ENCODE measurements around the gene TGM2. TPM values are rescaled to one million over a fixed set of nuclear protein-coding genes. Genes with fewer than 3 reads are reported as not detected.
A peak's percentile ranks its signal among the peaks of the same experiment; 100 is the strongest.

Gene TGM2
- total and polyA plus RNA-seq, 9 of the 15 experiments (the other 6 are each of a cell fraction or from before 2014, with no cell fraction given), result 5.5 to 78.5 (median 37.6) TPM

- TF ChIP-seq FOXO4 (CRISPR knock-in tag; IDR thresholded peaks at IDR 0.05), result no peak
- TF ChIP-seq GATA2 (CRISPR knock-in tag; IDR thresholded peaks at IDR 0.05), result peak; percentile 92
- no peak for TF ChIP-seq ZNF174 (CRISPR knock-in tag; IDR thresholded peaks at IDR 0.05)
- 0 out of 2 replicates have a peak, but pooled peaks have one; percentile 27 for TF ChIP-seq TSHZ1 (CRISPR knock-in tag; IDR thresholded peaks at IDR 0.05)
- TF ChIP-seq SMAD4 (CRISPR knock-in tag; conservative IDR thresholded peaks at IDR 0.05), result peak; percentile 94
- TF ChIP-seq KDM1A (IDR thresholded peaks at IDR 0.05), result peak; percentile 90 to 91
- 0 out of 4 replicates have a peak, but pooled peaks of 1 of the 2 experiments have one; percentile 24 for TF ChIP-seq NONO (IDR thresholded peaks at IDR 0.05; ENCODE audit: low read depth in 2 of 2, low read length in 1 of 2)
- peak; percentile 86 for TF ChIP-seq ETV1 (tag; conservative IDR thresholded peaks at IDR 0.05; ENCODE audit: low read depth)
- TF ChIP-seq CXXC5 (CRISPR knock-in tag; IDR thresholded peaks at IDR 0.05), result peak; percentile 79
- 0 out of 2 replicates have a peak, but pooled peaks have one; percentile 37 for TF ChIP-seq PHF21A (IDR thresholded peaks at IDR 0.05; ENCODE audit: borderline replicate concordance, low read depth)
- TF ChIP-seq PTBP1 (IDR thresholded peaks at IDR 0.05; ENCODE audit: low read depth, low read length), result no peak
- TF ChIP-seq RB1 (IDR thresholded peaks at IDR 0.05; ENCODE audit: low read depth), result 0 out of 2 replicates have a peak, but pooled peaks have one; percentile 16
- no peak; the same call in none of the 2 replicates for TF ChIP-seq MYC (IDR thresholded peaks at IDR 0.05; ENCODE audit: low read depth, low read length)
- TF ChIP-seq MYC (CRISPR knock-in tag; IDR thresholded peaks at IDR 0.05; ENCODE audit: borderline replicate concordance, low read depth), result peak; percentile 40; the same call in 1 of the 2 replicates
- peak; percentile 82 to 97; a peak in 3 of 4 replicates for TF ChIP-seq RCOR1 (IDR thresholded peaks at IDR 0.05; ENCODE audit: borderline replicate concordance in 1 of 2, low read depth in 2 of 2, low read length in 2 of 2)
- TF ChIP-seq MCM2 (IDR thresholded peaks at IDR 0.05; ENCODE audit: low read depth), result no peak
- TF ChIP-seq HSF4 (CRISPR knock-in tag; IDR thresholded peaks at IDR 0.05; ENCODE audit: borderline replicate concordance), result peak; percentile 80; the same call in 1 of the 2 replicates
- peak; percentile 44 for TF ChIP-seq ETS2 (tag; IDR thresholded peaks at IDR 0.05; ENCODE audit: borderline replicate concordance, poor library complexity, severe bottlenecking)
- no peak; the same call in 1 of the 2 replicates for TF ChIP-seq ZNF589 (CRISPR knock-in tag; IDR thresholded peaks at IDR 0.05; ENCODE audit: low read depth)
- no peak for TF ChIP-seq RBM39 (optimal IDR thresholded peaks at IDR 0.05; ENCODE audit: low read depth, low read length)
- TF ChIP-seq L3MBTL2 (IDR thresholded peaks at IDR 0.05), result no peak; the same call in none of the 2 replicates
- peak; percentile 94 for TF ChIP-seq ZNF584 (CRISPR knock-in tag; IDR thresholded peaks at IDR 0.05; ENCODE audit: low read depth)
These were observed 6.2 kb downstream of the TGM2 start (continued) for GRCh38 chr20:38158701-38159351.
